ENCODE measurements around the gene PTGR3.

DNA sequence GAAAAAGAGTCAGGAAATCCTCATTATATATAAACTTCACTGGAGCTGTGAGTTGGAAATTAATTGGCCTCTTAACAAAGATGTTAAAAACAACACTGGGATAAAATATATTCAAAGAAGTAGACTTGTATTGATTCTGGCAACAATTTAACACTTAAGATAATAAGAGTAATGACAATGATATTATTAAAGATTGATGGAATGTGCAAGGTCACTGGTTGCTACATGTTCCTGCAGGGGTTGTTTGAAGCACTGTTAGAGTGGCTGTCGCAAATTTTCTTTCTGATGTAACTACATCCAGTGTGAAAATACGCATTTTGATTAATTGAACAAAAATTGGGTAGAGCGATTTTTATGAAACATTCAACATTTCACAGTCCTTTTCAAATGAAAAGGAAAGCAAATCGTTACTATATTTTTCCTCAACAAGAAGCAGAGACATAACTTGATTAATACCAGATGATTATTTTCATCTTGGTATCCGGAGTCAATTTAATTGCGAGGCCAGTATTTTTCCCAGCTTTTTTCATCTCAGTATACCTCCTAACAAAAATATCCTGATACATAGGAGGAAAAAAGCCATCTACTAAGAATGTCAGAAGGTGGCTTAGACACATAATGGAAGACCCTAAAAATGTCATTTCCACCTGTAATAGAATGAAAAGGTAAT lies 6.1 kb downstream of the PTGR3 start:
- TF ChIP-seq, protein P1, sequence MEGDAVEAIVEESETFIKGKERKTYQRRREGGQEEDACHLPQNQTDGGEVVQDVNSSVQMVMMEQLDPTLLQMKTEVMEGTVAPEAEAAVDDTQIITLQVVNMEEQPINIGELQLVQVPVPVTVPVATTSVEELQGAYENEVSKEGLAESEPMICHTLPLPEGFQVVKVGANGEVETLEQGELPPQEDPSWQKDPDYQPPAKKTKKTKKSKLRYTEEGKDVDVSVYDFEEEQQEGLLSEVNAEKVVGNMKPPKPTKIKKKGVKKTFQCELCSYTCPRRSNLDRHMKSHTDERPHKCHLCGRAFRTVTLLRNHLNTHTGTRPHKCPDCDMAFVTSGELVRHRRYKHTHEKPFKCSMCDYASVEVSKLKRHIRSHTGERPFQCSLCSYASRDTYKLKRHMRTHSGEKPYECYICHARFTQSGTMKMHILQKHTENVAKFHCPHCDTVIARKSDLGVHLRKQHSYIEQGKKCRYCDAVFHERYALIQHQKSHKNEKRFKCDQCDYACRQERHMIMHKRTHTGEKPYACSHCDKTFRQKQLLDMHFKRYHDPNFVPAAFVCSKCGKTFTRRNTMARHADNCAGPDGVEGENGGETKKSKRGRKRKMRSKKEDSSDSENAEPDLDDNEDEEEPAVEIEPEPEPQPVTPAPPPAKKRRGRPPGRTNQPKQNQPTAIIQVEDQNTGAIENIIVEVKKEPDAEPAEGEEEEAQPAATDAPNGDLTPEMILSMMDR (IDR thresholded peaks at IDR 0.05; ENCODE audit: poor library complexity): no peak
- no peak for TF ChIP-seq EZH2 (IDR thresholded peaks at IDR 0.05; ENCODE audit: borderline replicate concordance)

Measured in hepatocyte (in vitro differentiated cells).